ENCODE results near the gene RAET1E. TPM values are rescaled to one million over a fixed set of nuclear protein-coding genes. Genes with fewer than 3 reads are reported as not detected.
"Not testable (repeated sequence)": the region's sequence is repeated elsewhere in the genome, so short reads cannot be mapped to it uniquely, and the experiment has no call there.

Gene RAET1E
- total and polyA plus RNA-seq, 4 donors, result 0.56 to 0.98 (median 0.93) TPM

- Histone ChIP-seq H3K27ac (ENCODE audit: low read depth in 1 of 2, low read length in 1 of 2) (peak overlapping the region in 1 of 2 donors; percentile 81), H3K4me3 (no peak overlapping the region), H3K27me3 (ENCODE audit: control insufficient read depth in 3 of 3, insufficient read depth in 3 of 3, low read length in 2 of 3) (no peaks in the 10 kb centered on the region), H3K9ac (ENCODE audit: insufficient read depth in 1 of 2, low read length in 2 of 2) (no peak overlapping the region), H3K9me3 (ENCODE audit: control insufficient read depth in 4 of 4, insufficient read depth in 3 of 4, low read length in 3 of 4) (no peaks in the 10 kb centered on the region), H3K4me1 (ENCODE audit: control insufficient read depth in 5 of 5, insufficient read depth in 5 of 5, low read length in 5 of 5) (peaks cover 3 to 18% (median 12%) of the 10 kb centered on the region in 5 donors), H3K36me3 (ENCODE audit: control insufficient read depth in 4 of 4, insufficient read depth in 4 of 4, low read length in 4 of 4) (no peaks in the 10 kb centered on the region)
- 26 to 33% methylated on average over 5 of the region's 5 CpGs for WGBS, 2 donors
- peak in 2 of 3 donors; percentile 36 to 48 for DNase-seq
- no peak for ATAC-seq (ENCODE audit: insufficient read depth, low FRiP score)
- TF ChIP-seq CTCF (IDR thresholded peaks at IDR 0.05; ENCODE audit: control extremely low read depth, extremely low read depth), result no peak
Observed at GRCh38 chr6:149895833-149896271, 2.1 kb downstream of the RAET1E start.

- ATAC-seq (ENCODE audit: insufficient read depth, low FRiP score), result peak; percentile 76
Observed at GRCh38 chr6:149895048-149895590, 2.8 kb downstream of the RAET1E start.

GRCh38 chr6:149891864-149892263, 6.0 kb downstream of the RAET1E start:
- H3K4me3 ChIP-seq; H3K9me3 ChIP-seq (ENCODE audit: control insufficient read depth in 4 of 4, insufficient read depth in 3 of 4, low read length in 3 of 4); H3K27me3 ChIP-seq (ENCODE audit: control insufficient read depth in 3 of 3, insufficient read depth in 3 of 3, low read length in 2 of 3); H3K27ac ChIP-seq (ENCODE audit: low read depth in 1 of 2, low read length in 1 of 2); H3K36me3 ChIP-seq (ENCODE audit: control insufficient read depth in 4 of 4, insufficient read depth in 4 of 4, low read length in 4 of 4); DNase-seq; H3K9ac ChIP-seq (ENCODE audit: insufficient read depth in 1 of 2, low read length in 2 of 2); ATAC-seq (ENCODE audit: insufficient read depth, low FRiP score): not testable (repeated sequence)
- peaks cover 3 to 18% (median 12%) of the 10 kb centered on the region in 5 donors for H3K4me1 ChIP-seq (ENCODE audit: control insufficient read depth in 5 of 5, insufficient read depth in 5 of 5, low read length in 5 of 5)
- WGBS, 2 donors, result 90 to 95% methylated on average over 6 of the region's 6 CpGs

More at GRCh38 chr6:149895048-149895590, 2.8 kb downstream of the RAET1E start:
- Histone ChIP-seq H3K4me3 (no peak overlapping the region), H3K4me1 (ENCODE audit: control insufficient read depth in 5 of 5, insufficient read depth in 5 of 5, low read length in 5 of 5) (peaks cover 3 to 18% (median 12%) of the 10 kb centered on the region in 5 donors), H3K9me3 (ENCODE audit: control insufficient read depth in 4 of 4, insufficient read depth in 3 of 4, low read length in 3 of 4) (no peaks in the 10 kb centered on the region), H3K36me3 (ENCODE audit: control insufficient read depth in 4 of 4, insufficient read depth in 4 of 4, low read length in 4 of 4) (no peaks in the 10 kb centered on the region), H3K27me3 (ENCODE audit: control insufficient read depth in 3 of 3, insufficient read depth in 3 of 3, low read length in 2 of 3) (no peaks in the 10 kb centered on the region), H3K9ac (ENCODE audit: insufficient read depth in 1 of 2, low read length in 2 of 2) (no peak overlapping the region), H3K27ac (ENCODE audit: low read depth in 1 of 2, low read length in 1 of 2) (peak overlapping the region in 1 of 2 donors; percentile 54)
- no peak for TF ChIP-seq CTCF (IDR thresholded peaks at IDR 0.05; ENCODE audit: control extremely low read depth, extremely low read depth)
- WGBS, 2 donors, result 31 to 52% methylated on average over 7 of the region's 7 CpGs
- DNase-seq, result peak; percentile 77 to 87 (median 85)

- no peak overlapping the region for H3K9ac ChIP-seq (ENCODE audit: insufficient read depth in 1 of 2, low read length in 2 of 2)
Observed at GRCh38 chr6:149891259-149891658, 6.7 kb downstream of the RAET1E start.

More at GRCh38 chr6:149891259-149891658, 6.7 kb downstream of the RAET1E start:
- no peak for TF ChIP-seq CTCF (IDR thresholded peaks at IDR 0.05; ENCODE audit: control extremely low read depth, extremely low read depth)
- Histone ChIP-seq H3K27ac (ENCODE audit: low read depth in 1 of 2, low read length in 1 of 2) (no peak overlapping the region), H3K9me3 (ENCODE audit: control insufficient read depth in 4 of 4, insufficient read depth in 3 of 4, low read length in 3 of 4) (no peaks in the 10 kb centered on the region), H3K4me1 (ENCODE audit: control insufficient read depth in 5 of 5, insufficient read depth in 5 of 5, low read length in 5 of 5) (peaks cover 3 to 15% (median 7%) of the 10 kb centered on the region in 5 donors), H3K36me3 (ENCODE audit: control insufficient read depth in 4 of 4, insufficient read depth in 4 of 4, low read length in 4 of 4) (no peaks in the 10 kb centered on the region), H3K27me3 (ENCODE audit: control insufficient read depth in 3 of 3, insufficient read depth in 3 of 3, low read length in 2 of 3) (no peaks in the 10 kb centered on the region), H3K4me3 (no peak overlapping the region)
- DNase-seq (no peak), ATAC-seq (ENCODE audit: insufficient read depth, low FRiP score) (no peak)
- 86 to 90% methylated on average over 3 of the region's 3 CpGs for WGBS, 2 donors

Measured in lung (tissue), 12 donors.